HCT116 (cell line): ENCODE data around the gene YOD1. TPM values are rescaled to one million over a fixed set of nuclear protein-coding genes. Genes with fewer than 3 reads are reported as not detected.

ENCODE experiments used
- ATAC-seq: fragments of 200-7000 bp; cut with Tn5 transposase; 2 replicates; pipeline ENCODE4 v1.9.1; 2020; ENCODE audit warnings: mild to moderate bottlenecking, moderate library complexity
- BruUV-seq: library from RNA; stranded (reverse); fragments of 400-500 nt; replicated peaks from 2 replicates; lab custom pipeline; 2021; lab: Mats Ljungman, UMichigan
- CTCF ChIA-PET: fragments of 300-600 bp; sonication (Branson Sonifier 250); formaldehyde crosslinking; loops from one replicate; lab custom pipeline; 2021; ENCODE audit warnings: antibody characterized with exemption; lab: Charles Lee
- POLR2A ChIA-PET: fragments of 300-600, 350-600 bp; sonication (Branson Sonifier 250); formaldehyde crosslinking; loops from one replicate; lab custom pipeline; 2021; ENCODE audit warnings: antibody characterized with exemption; lab: Charles Lee
- RAD21 ChIA-PET, 2 experiments: fragments of 300-600 bp; sonication (Branson Sonifier 250); formaldehyde crosslinking; loops; one replicate each; lab custom pipeline; 2023; ENCODE audit warnings: low total read pairs in 2 of 2; ENCODE audit not compliant: uncharacterized antibody in 2 of 2, unreplicated experiment in 2 of 2, low non-redundant PET in 1 of 2; lab: Charles Lee
- DNase-seq: peaks from one replicate; pipeline ENCODE4 v3.0.0-alpha.2; 2010; ENCODE audit warnings: low read depth, low spot score
- H2AFZ ChIP-seq: fragments of 200-600 bp; shearing (Covaris generic), sonication (generic); 2 replicates; pipeline ENCODE4 v1.6.1; 2017; ENCODE audit warnings: low read depth, mixed run types, mixed read lengths, antibody characterized with exemption, low read length; ENCODE audit not compliant: poor library complexity, severe bottlenecking
- H3K27ac ChIP-seq: 2 replicates; pipeline ENCODE4 v1.5.1; 2012; ENCODE audit warnings: low read depth, low read length
- H3K27me3 ChIP-seq: fragments of 200-600 bp; sonication (generic); 2 replicates; pipeline ENCODE4 v1.6.1; 2016; ENCODE audit warnings: mixed run types, low read length, mixed read lengths; ENCODE audit not compliant: insufficient read depth
- H3K36me3 ChIP-seq, 2 experiments: fragments of 200-500 bp in 1 of 2; fragments of 200-600 bp in 1 of 2; sonication (Bioruptor generic) in 1 of 2; sonication (generic) in 1 of 2; 2 replicates each; pipeline versions ENCODE4 v1.5.1 to v1.6.1; 2014 to 2016; ENCODE audit warnings: low read length in 2 of 2, inconsistent platforms in 1 of 2, mixed read lengths in 1 of 2, mixed run types in 1 of 2; ENCODE audit not compliant: insufficient read depth in 2 of 2, control insufficient read depth in 1 of 2
- H3K4me1 ChIP-seq, 2 experiments: fragments of 200-600 bp in 1 of 2; sonication (generic) in 1 of 2; 2 replicates each; pipeline versions ENCODE4 v1.5.1 to v1.6.1; 2012 to 2017; ENCODE audit warnings: low read length in 2 of 2, inconsistent platforms in 1 of 2, mild to moderate bottlenecking in 1 of 2, mixed read lengths in 1 of 2, mixed run types in 1 of 2, moderate library complexity in 1 of 2; ENCODE audit not compliant: insufficient read depth in 2 of 2, control insufficient read depth in 1 of 2
- H3K4me2 ChIP-seq: fragments of 200-600 bp; sonication (generic); 2 replicates; pipeline ENCODE4 v1.6.1; 2017; ENCODE audit warnings: mixed run types, low read length, mixed read lengths
- H3K4me3 ChIP-seq, 2 experiments: fragments of 200-600 bp in 1 of 2; sonication (generic) in 1 of 2; replicated peaks in 1 of 2; 2 replicates each; pipeline ENCODE4 v1.5.1; 2011 to 2016; ENCODE audit warnings: low read length in 2 of 2, control low read depth in 1 of 2, low read depth in 1 of 2, mild to moderate bottlenecking in 1 of 2, mixed read lengths in 1 of 2, mixed run types in 1 of 2
- H3K79me2 ChIP-seq: fragments of 200-600 bp; sonication (generic); 2 replicates; pipeline ENCODE4 v1.6.1; 2017; ENCODE audit warnings: mild to moderate bottlenecking, mixed run types, low read length, moderate library complexity, mixed read lengths; ENCODE audit not compliant: insufficient read depth
- H3K9ac ChIP-seq: fragments of 200-600 bp; sonication (generic); 2 replicates; pipeline ENCODE4 v1.6.1; 2016; ENCODE audit warnings: low read length, mixed read lengths
- H3K9me2 ChIP-seq: fragments of 200-600 bp; sonication (generic), shearing (Covaris generic); 2 replicates; pipeline ENCODE4 v1.6.1; 2017; ENCODE audit warnings: mixed run types, mild to moderate bottlenecking, moderate library complexity; ENCODE audit not compliant: insufficient read depth
- H3K9me3 ChIP-seq, 2 experiments: fragments of 200-500 bp in 1 of 2; fragments of 200-600 bp in 1 of 2; sonication (Bioruptor generic) in 1 of 2; sonication (generic) in 1 of 2; 2 replicates each; pipeline ENCODE4 v1.6.1; 2014 to 2017; ENCODE audit warnings: low read length in 2 of 2, mixed read lengths in 2 of 2, inconsistent platforms in 1 of 2, low read depth in 1 of 2, mild to moderate bottlenecking in 1 of 2, mixed run types in 1 of 2, moderate library complexity in 1 of 2; ENCODE audit not compliant: control insufficient read depth in 1 of 2, insufficient read depth in 1 of 2
- H4K20me1 ChIP-seq: fragments of 200-600 bp; sonication (generic), shearing (Covaris generic); 2 replicates; pipeline ENCODE4 v1.6.1; 2017; ENCODE audit warnings: mixed run types, mild to moderate bottlenecking, moderate library complexity; ENCODE audit not compliant: insufficient read depth
- ATF3 ChIP-seq: IDR thresholded peaks from 2 replicates; pipeline ENCODE4 v1.6.1; 2012
- CBX3 ChIP-seq: IDR thresholded peaks from 2 replicates; pipeline ENCODE4 v1.6.1; 2012; ENCODE audit warnings: low read depth
- CEBPB ChIP-seq: IDR thresholded peaks from 2 replicates; pipeline ENCODE4 v1.6.1; 2012; ENCODE audit warnings: low read depth
- CTCF ChIP-seq, 3 experiments: fragments of 200-600 bp in 1 of 3; sonication (generic) in 1 of 3; IDR thresholded peaks in 2 of 3; conservative IDR thresholded peaks in 1 of 3; 2 replicates each; pipeline ENCODE4 v1.5.1; 2012 to 2017; ENCODE audit warnings: low read depth in 2 of 3, low read length in 2 of 3, antibody characterized with exemption in 1 of 3, borderline replicate concordance in 1 of 3, control low read depth in 1 of 3, mild to moderate bottlenecking in 1 of 3, mixed read lengths in 1 of 3, mixed run types in 1 of 3, moderate library complexity in 1 of 3; ENCODE audit not compliant: insufficient read depth in 1 of 3
- EZH2 ChIP-seq: fragments of 200-600 bp; sonication (generic); IDR thresholded peaks from 2 replicates; pipeline ENCODE4 v1.6.1; 2017; ENCODE audit warnings: antibody characterized with exemption, mixed run types
- EZH2phosphoT487 ChIP-seq: fragments of 200-600 bp; IDR thresholded peaks from 2 replicates; pipeline ENCODE4 v1.6.1; 2018; ENCODE audit warnings: antibody characterized with exemption, borderline replicate concordance
- FOSL1 ChIP-seq: IDR thresholded peaks from 2 replicates; pipeline ENCODE4 v1.6.1; 2012; ENCODE audit warnings: low read depth
- JUND ChIP-seq: IDR thresholded peaks from 2 replicates; pipeline ENCODE4 v1.6.1; 2012
- MAX ChIP-seq: IDR thresholded peaks from 2 replicates; pipeline ENCODE4 v1.6.1; 2012
- POLR2AphosphoS5 ChIP-seq: IDR thresholded peaks from 2 replicates; pipeline ENCODE4 v1.6.1; 2011; ENCODE audit warnings: mild to moderate bottlenecking, low read depth, low read length, moderate library complexity
- RAD21 ChIP-seq: IDR thresholded peaks from 2 replicates; pipeline ENCODE4 v1.6.1; 2012; ENCODE audit warnings: low read depth, mild to moderate bottlenecking
- SP1 ChIP-seq: IDR thresholded peaks from 2 replicates; pipeline ENCODE4 v1.6.1; 2012; ENCODE audit warnings: low read depth
- TCF7L2 ChIP-seq: IDR thresholded peaks from 2 replicates; pipeline ENCODE4 v1.7.0; 2011; ENCODE audit warnings: borderline replicate concordance, inconsistent platforms; ENCODE audit not compliant: insufficient read depth, insufficient read length; ENCODE audit errors: extremely low read depth
- YY1 ChIP-seq: IDR thresholded peaks from 2 replicates; pipeline ENCODE4 v1.6.1; 2011; ENCODE audit warnings: low read length, low read depth, moderate library complexity, mild to moderate bottlenecking; ENCODE audit not compliant: insufficient replicate concordance; ENCODE audit errors: extremely low read depth
- ZBTB33 ChIP-seq: IDR thresholded peaks from 2 replicates; pipeline ENCODE4 v1.6.1; 2011; ENCODE audit warnings: mild to moderate bottlenecking, low read length, moderate library complexity; ENCODE audit not compliant: insufficient replicate concordance; ENCODE audit errors: extremely low read depth
- ZFX ChIP-seq: fragments of 450-650 bp; IDR thresholded peaks from 2 replicates; pipeline ENCODE4 v1.6.1; 2017
- ZNF274 ChIP-seq: fragments of 200-500 bp; sonication (Bioruptor generic); IDR thresholded peaks from 2 replicates; pipeline ENCODE4 v1.6.1; 2014; ENCODE audit warnings: mild to moderate bottlenecking, low read depth, low read length, inconsistent platforms
- intact Hi-C: fragments of 100-400 bp; cut with micrococcal nuclease; formaldehyde crosslinking; loops from 2 replicates; pipeline ENCODE4 v1.10.0; 2022
- total RNA-seq: library from RNA; stranded (reverse); gene quantifications from one replicate; pipeline ENCODE4 v1.2.1, GENCODE V29; 2021; ENCODE audit not compliant: unreplicated experiment

YOD1 gene
- total RNA-seq, 1 experiment from 2014 or later = 13.6 TPM

GRCh38 chr1:207088161-207088560 lies 37.2 kb upstream of the YOD1 start:
- RAD21 ChIA-PET = no interaction called here
- TF ChIP-seq ZNF274 = no peak
- TF ChIP-seq ZBTB33 = no peak
- no peak for TF ChIP-seq YY1
- no peak for TF ChIP-seq SP1
- no peak for TF ChIP-seq FOSL1
- no peak for TF ChIP-seq POLR2AphosphoS5
- TF ChIP-seq CEBPB = no peak
- TF ChIP-seq JUND = no peak
- no peak for TF ChIP-seq RAD21
- TF ChIP-seq EZH2 = no peak
- TF ChIP-seq CTCF (IDR thresholded peaks at IDR 0.05 in 2 of 3, conservative IDR thresholded peaks at IDR 0.05 in 1 of 3; ENCODE audit: borderline replicate concordance in 1 of 3, insufficient read depth in 1 of 3, low read depth in 2 of 3, low read length in 2 of 3) = no peak
- TF ChIP-seq CBX3 = no peak
- TF ChIP-seq ZFX = no peak
- TF ChIP-seq MAX = no peak
- no peak for TF ChIP-seq EZH2phosphoT487
- TF ChIP-seq TCF7L2 = no peak
- no peak for TF ChIP-seq ATF3
- intact Hi-C loops = loop anchor here (10.0 kb wide), 1 partner anchor 587 kb away; no protein-coding TSS in a partner anchor
- DNase-seq (no peak), ATAC-seq (no peak)
- no peaks in the 10 kb centered on the region for H3K36me3 ChIP-seq
- no peak overlapping the region for H2AFZ ChIP-seq
- BruUV-seq = no TSS peak
- H3K4me3 ChIP-seq = no peak overlapping the region
- H3K27me3 ChIP-seq = 0 out of 2 replicates have a peak, but pooled peaks cover 3% of the 10 kb centered on the region
- no peak overlapping the region for H3K27ac ChIP-seq
- no peak overlapping the region for H3K9ac ChIP-seq
- POLR2A ChIA-PET = no interaction called here
- H3K4me2 ChIP-seq = no peak overlapping the region
- no peaks in the 10 kb centered on the region for H3K9me3 ChIP-seq
- H3K9me2 ChIP-seq = no peaks in the 10 kb centered on the region; the same call in 1 of the 2 replicates
- H3K79me2 ChIP-seq = no peaks in the 10 kb centered on the region
- peaks cover 0 to 4% of the 10 kb centered on the region in 2 experiments; a peak in 2 of 4 replicates for H3K4me1 ChIP-seq
- no peaks in the 10 kb centered on the region for H4K20me1 ChIP-seq
- CTCF ChIA-PET = no interaction called here
